A549 (cell line): ENCODE data around the gene C16orf92. TPM values are rescaled to one million over a fixed set of nuclear protein-coding genes. Genes with fewer than 3 reads are reported as not detected.

Source experiments
- ATAC-seq, 2 experiments: fragments of 200-7000 bp in 1 of 2; fragments of >200 bp in 1 of 2; cut with Nextera tagmentation in 1 of 2; cut with Tn5 transposase in 1 of 2; 3 replicates each; pipeline versions ENCODE4 v1.8.0 to v1.9.1; 2018 to 2020; ENCODE audit warnings: mild to moderate bottlenecking in 1 of 2, moderate library complexity in 1 of 2
- CTCF ChIA-PET: fragments of 300-600 bp; sonication (Branson Sonifier 250); formaldehyde crosslinking; extraction: SDS; loops from one replicate; lab custom pipeline; 2021; ENCODE audit warnings: antibody characterized with exemption, inconsistent platforms; lab: Yijun Ruan, JAX
- POLR2A ChIA-PET: fragments of 350-600 bp; formaldehyde crosslinking; extraction: SDS; loops from one replicate; lab custom pipeline; 2021; ENCODE audit warnings: antibody characterized with exemption, inconsistent platforms; lab: Yijun Ruan, JAX
- DNase-seq, 2 experiments: peaks; one replicate each; pipeline versions ENCODE4 v3.0.0 to v3.0.0-alpha.2; 2011 to 2016; ENCODE audit warnings: low read depth in 1 of 2, low spot score in 1 of 2
- FAIRE-seq: peaks from 2 replicates; lab custom pipeline; 2011; peaks lifted over from hg19 to GRCh38; lab: Jason Lieb, UNC
- H3K27ac ChIP-seq, 2 experiments: fragments of >200 bp; sonication (Bioruptor Twin); formaldehyde crosslinking; 3 replicates each; pipeline ENCODE4 v1.5.1; 2016 to 2017
- H3K4me1 ChIP-seq: fragments of >200 bp; sonication (Bioruptor Twin); formaldehyde crosslinking; 3 replicates; pipeline ENCODE4 v1.6.1; 2016
- H3K4me2 ChIP-seq: fragments of >200 bp; sonication (Bioruptor Twin); formaldehyde crosslinking; 3 replicates; pipeline ENCODE4 v1.6.1; 2016
- H3K4me3 ChIP-seq: fragments of >200 bp; sonication (Bioruptor Twin); formaldehyde crosslinking; 3 replicates; pipeline ENCODE4 v1.5.1; 2016
- H3K9me3 ChIP-seq: fragments of >200 bp; sonication (Bioruptor Twin); formaldehyde crosslinking; 3 replicates; pipeline ENCODE4 v1.6.1; 2016
- ATOH8 ChIP-seq: fragments of 250-450 bp; sonication (Bioruptor Pico); IDR thresholded peaks from 2 replicates; pipeline ENCODE4 v1.5.0; 2020; ENCODE audit warnings: low read depth, mild to moderate bottlenecking, moderate library complexity
- BHLHE40 ChIP-seq: IDR thresholded peaks from 2 replicates; pipeline ENCODE4 v1.6.1; 2012; ENCODE audit warnings: low read depth, low read length, inconsistent platforms
- CBX2 ChIP-seq: fragments of 200-600 bp; sonication (generic); IDR thresholded peaks from 2 replicates; pipeline ENCODE4 v1.6.1; 2016; ENCODE audit warnings: low read depth, mild to moderate bottlenecking, borderline replicate concordance
- CHD4 ChIP-seq: fragments of 200-600 bp; sonication (generic); IDR thresholded peaks from 2 replicates; pipeline ENCODE4 v1.6.1; 2016; ENCODE audit warnings: antibody characterized with exemption, mild to moderate bottlenecking, borderline replicate concordance
- CTCF ChIP-seq: fragments of >200 bp; sonication (Bioruptor Twin); formaldehyde crosslinking; IDR thresholded peaks from 3 replicates; pipeline ENCODE4 v1.5.1; 2016
- E2F6 ChIP-seq: IDR thresholded peaks from 2 replicates; pipeline ENCODE4 v1.6.1; 2012; ENCODE audit warnings: low read depth, borderline replicate concordance
- EP300 ChIP-seq, 2 experiments: fragments of >200 bp; sonication (Bioruptor Twin); formaldehyde crosslinking; IDR thresholded peaks; 2 replicates in 1 of 2; 3 replicates in 1 of 2; pipeline ENCODE4 v1.6.1; 2016 to 2017
- ESRRA ChIP-seq: fragments of 150-350 bp; IDR thresholded peaks from 2 replicates; pipeline ENCODE4 v1.6.1; 2014; ENCODE audit warnings: mild to moderate bottlenecking, low read length, borderline replicate concordance
- FOSL2 ChIP-seq, 2 experiments: fragments of 450-650 bp in 1 of 2; fragments of >200 bp in 1 of 2; sonication (Bioruptor Twin) in 1 of 2; formaldehyde crosslinking; IDR thresholded peaks; 2 replicates each; pipeline versions ENCODE4 v1.5.0 to v1.6.1; 2016 to 2020; ENCODE audit warnings: mild to moderate bottlenecking in 1 of 2, moderate library complexity in 1 of 2
- GATA3 ChIP-seq: IDR thresholded peaks from 2 replicates; pipeline ENCODE4 v1.6.1; 2012; ENCODE audit warnings: borderline replicate concordance
- HMGXB4 ChIP-seq: fragments of 250-450 bp; sonication (Bioruptor Pico); IDR thresholded peaks from 2 replicates; pipeline ENCODE4 v1.5.0; 2021; ENCODE audit warnings: mild to moderate bottlenecking, moderate library complexity, borderline replicate concordance
- KDM1A ChIP-seq: fragments of 200-600 bp; sonication (generic); IDR thresholded peaks from 2 replicates; pipeline ENCODE4 v1.6.1; 2016; ENCODE audit warnings: low read depth, mild to moderate bottlenecking
- MAX ChIP-seq: IDR thresholded peaks from 2 replicates; pipeline ENCODE4 v1.6.1; 2012
- NFE2L2 ChIP-seq: fragments of 150-350 bp; conservative IDR thresholded peaks from 2 replicates; pipeline ENCODE4 v1.6.1; 2014; ENCODE audit warnings: low read length
- POLR2A ChIP-seq: IDR thresholded peaks from 2 replicates; pipeline ENCODE4 v1.6.1; 2012; ENCODE audit warnings: mild to moderate bottlenecking, low read length
- POLR2AphosphoS2 ChIP-seq: conservative IDR thresholded peaks from 2 replicates; pipeline ENCODE4 v1.6.1; 2012; ENCODE audit warnings: low read length, improper control_type of control experiment, inconsistent platforms
- RAD21 ChIP-seq, 2 experiments: fragments of >200 bp in 1 of 2; sonication (Bioruptor Twin) in 1 of 2; formaldehyde crosslinking in 1 of 2; IDR thresholded peaks in 1 of 2; conservative IDR thresholded peaks in 1 of 2; 2 replicates in 1 of 2; 3 replicates in 1 of 2; pipeline ENCODE4 v1.6.1; 2012 to 2018; ENCODE audit warnings: inconsistent platforms in 1 of 2
- RCOR1 ChIP-seq: fragments of 150-350 bp; IDR thresholded peaks from 2 replicates; pipeline ENCODE4 v1.6.1; 2014; ENCODE audit warnings: antibody characterized with exemption, low read length, low read depth
- RFX5 ChIP-seq: fragments of 450-650 bp; IDR thresholded peaks from 2 replicates; pipeline ENCODE4 v1.7.1; 2014; ENCODE audit warnings: antibody characterized with exemption, mild to moderate bottlenecking, moderate library complexity
- ZC3H11A ChIP-seq: fragments of 450-650 bp; IDR thresholded peaks from 2 replicates; pipeline ENCODE4 v1.6.1; 2014; ENCODE audit warnings: antibody characterized with exemption, mild to moderate bottlenecking
- WGBS: methylation state at CpG from one replicate; pipeline ENCODE4 v1.1.6; 2017; ENCODE audit errors: missing lambda C conversion rate; 5-methylcytosine and 5-hydroxymethylcytosine counted together
- polyA plus RNA-seq, 4 experiments: library from polyadenylated mRNA; depleted of rRNA in 3 of 4; stranded (reverse); fragments of >200 nt; fragmentation: RNase III in 1 of 4; extraction: RNeasy Plus Mini Kit Qiagen cat#74134 plus additional on column Dnase treatment in 1 of 4; gene quantifications; 2 replicates in 3 of 4; 3 replicates in 1 of 4; pipeline ENCODE4 v1.2.3, GENCODE V29; 2011 to 2017

The C16orf92 gene
- polyA plus RNA-seq, 2 of the 4 experiments (the other 2 are of a cell fraction): not detected

GRCh38 chr16:30054959-30055553 is 32.1 kb downstream of the C16orf92 start:
- TF ChIP-seq CTCF (peak; percentile 38), RAD21 (conservative IDR thresholded peaks at IDR 0.05 in 1 of 2, IDR thresholded peaks at IDR 0.05 in 1 of 2) (peak in 1 of 2 experiments; percentile 50; a peak in 3 of 5 replicates), E2F6 (no peak), ATOH8 (no peak)
- DNase-seq: peak; percentile 67 to 81
- 34% methylated on average over 9 of the region's 10 CpGs for WGBS
- Histone ChIP-seq H3K4me3 (no peak overlapping the region), H3K4me1 (peaks cover 22% of the 10 kb centered on the region), H3K27ac (peak overlapping the region in 1 of 2 experiments; percentile 88; a peak in 1 of 6 replicates), H3K4me2 (peak overlapping the region; percentile 30; the same call in 2 of the 3 replicates), H3K9me3 (no peaks in the 10 kb centered on the region)
- no peak for FAIRE-seq
- ChIA-PET CTCF (interaction anchor here (0.8 to 7.3 kb wide), 15 partner anchors 8 to 363 kb away, joined by 3 to 44 read pairs (median 4); partner anchors contain the start of genes ALDOA, PAGR1, PPP4C and TBX6), POLR2A (interaction anchor here (0.6 to 4.6 kb wide), 3 partner anchors 9 to 101 kb away, joined by 3 to 51 read pairs (median 5); partner anchors contain the start of gene ALDOA)
- peak; percentile 80 to 87 for ATAC-seq

GRCh38 chr16:30060346-30060745 is 37.3 kb downstream of the C16orf92 start:
- DNase-seq (no peak), ATAC-seq (no peak), FAIRE-seq (no peak)
- Histone ChIP-seq H3K9me3 (no peaks in the 10 kb centered on the region), H3K4me2 (no peak overlapping the region), H3K27ac (no peak overlapping the region), H3K4me1 (peaks cover 9% of the 10 kb centered on the region; the same call in 2 of the 3 replicates), H3K4me3 (no peak overlapping the region)
- no peak for TF ChIP-seq RCOR1
- TF ChIP-seq GATA3: no peak
- ChIA-PET POLR2A (no interaction called here), CTCF (interaction anchor here (7.3 to 9.9 kb wide), 2 partner anchors 28 to 31 kb away, joined by 36 to 119 read pairs; partner anchors contain the start of genes TBX6 and TLCD3B)
- 83% methylated on average over 4 of the region's 4 CpGs for WGBS

- no peaks in the 10 kb centered on the region for H3K9me3 ChIP-seq
- no peak for FAIRE-seq
- 75% methylated on average over 2 of the region's 2 CpGs for whole genome bisulfite sequencing
- TF ChIP-seq POLR2A: no peak
- no peak for TF ChIP-seq CBX2
- TF ChIP-seq KDM1A: no peak
- TF ChIP-seq FOSL2 (IDR thresholded peaks at IDR 0.05): no peak
- no peak for TF ChIP-seq FOSL2 (CRISPR knock-in tag; IDR thresholded peaks at IDR 0.05)
- no peak for ATAC-seq
- no peak overlapping the region for H3K4me3 ChIP-seq
- peaks cover 8% of the 10 kb centered on the region; the same call in 2 of the 3 replicates for H3K4me1 ChIP-seq
- DNase-seq: no peak
- H3K4me2 ChIP-seq: no peak overlapping the region
- ChIA-PET CTCF (interaction anchor here (7.3 to 9.9 kb wide), 2 partner anchors 28 to 30 kb away, joined by 36 to 119 read pairs; partner anchors contain the start of genes TBX6 and TLCD3B), POLR2A (no interaction called here)
- 0 out of 6 replicates have a peak overlapping the region, but pooled peaks of 1 of the 2 experiments have one; percentile 10 for H3K27ac ChIP-seq
Measured at GRCh38 chr16:30060836-30061554, 38.0 kb downstream of the C16orf92 start.

GRCh38 chr16:30063278-30063892 is 40.4 kb downstream of the C16orf92 start:
- POLR2A ChIA-PET: interaction anchor here (1.3 kb wide), 1 partner anchor 8 kb away, joined by 3 read pairs; no protein-coding TSS in a partner anchor
- H3K9me3 ChIP-seq: no peaks in the 10 kb centered on the region
- H3K27ac ChIP-seq: peak overlapping the region; percentile 96 to 97
- no peak for FAIRE-seq
- 72% methylated on average over 12 of the region's 12 CpGs for WGBS
- CTCF ChIA-PET: interaction anchor here (0.5 to 9.9 kb wide), 12 partner anchors 9 to 361 kb away, joined by 3 to 119 read pairs (median 4); partner anchors contain the start of genes PPP4C and TBX6
- H3K4me3 ChIP-seq: peak overlapping the region; percentile 73; the same call in 2 of the 3 replicates
- ATAC-seq: no peak
- H3K4me1 ChIP-seq: peaks cover 23% of the 10 kb centered on the region
- H3K4me2 ChIP-seq: peak overlapping the region; percentile 90
- DNase-seq: no peak
- TF ChIP-seq ZC3H11A (no peak), NFE2L2 (no peak), RCOR1 (no peak), POLR2AphosphoS2 (no peak), HMGXB4 (CRISPR knock-in tag) (no peak), BHLHE40 (no peak), CHD4 (no peak), GATA3 (no peak), ESRRA (no peak), RFX5 (no peak), MAX (no peak), EP300 (IDR thresholded peaks at IDR 0.05) (no peak)
